ENCODE measurements around the gene TAOK3. TPM values are rescaled to one million over a fixed set of nuclear protein-coding genes. Genes with fewer than 3 reads are reported as not detected.

TAOK3 gene
- polyA plus RNA-seq, 1 experiment, result 18.3 TPM

GRCh38 chr12:118151755-118152154 is 221.0 kb downstream of the TAOK3 start:
- H3K36me3 ChIP-seq (ENCODE audit: control insufficient read depth, insufficient read depth, low read length), result peaks cover 2% of the 10 kb centered on the region; the same call in 1 of the 2 replicates
- no peak for DNase-seq (ENCODE audit: low read depth)
- ChIA-PET POLR2A (no interaction called here), CTCF (interaction anchor here (1.5 kb wide), 1 partner anchor 226 kb away, joined by 4 read pairs; no protein-coding TSS in a partner anchor)
- no peak for TF ChIP-seq CTCF (IDR thresholded peaks at IDR 0.05; ENCODE audit: insufficient read depth, low read depth, low read length)
- H3K4me3 ChIP-seq (ENCODE audit: low read depth, low read length), result no peak overlapping the region
- no peaks in the 10 kb centered on the region for H3K27me3 ChIP-seq (ENCODE audit: control insufficient read depth, insufficient read depth, low read length)

GRCh38 chr12:118150625-118151024 is 222.1 kb downstream of the TAOK3 start:
- no peak overlapping the region for H3K4me3 ChIP-seq (ENCODE audit: low read depth, low read length)
- POLR2A ChIA-PET, result no interaction called here
- CTCF ChIA-PET, result interaction anchor here (1.5 kb wide), 1 partner anchor 227 kb away, joined by 4 read pairs; no protein-coding TSS in a partner anchor

GRCh38 chr12:118148287-118148686 is 224.4 kb downstream of the TAOK3 start:
- ChIA-PET CTCF (interaction anchor here (0.8 to 1.5 kb wide), 2 partner anchors 12 to 14 kb away, joined by 3 read pairs; no protein-coding TSS in a partner anchor), POLR2A (no interaction called here)
- no peak for TF ChIP-seq CTCF (IDR thresholded peaks at IDR 0.05; ENCODE audit: insufficient read depth, low read depth, low read length)
- Histone ChIP-seq H3K27me3 (ENCODE audit: control insufficient read depth, insufficient read depth, low read length) (no peaks in the 10 kb centered on the region), H3K36me3 (ENCODE audit: control insufficient read depth, insufficient read depth, low read length) (peaks cover 5% of the 10 kb centered on the region; the same call in 1 of the 2 replicates), H3K4me3 (ENCODE audit: low read depth, low read length) (no peak overlapping the region)
- DNase-seq (ENCODE audit: low read depth), result no peak

More at GRCh38 chr12:118150625-118151024, 222.1 kb downstream of the TAOK3 start:
- no peak for DNase-seq (ENCODE audit: low read depth)
- Histone ChIP-seq H3K36me3 (ENCODE audit: control insufficient read depth, insufficient read depth, low read length) (peaks cover 4% of the 10 kb centered on the region; the same call in 1 of the 2 replicates), H3K27me3 (ENCODE audit: control insufficient read depth, insufficient read depth, low read length) (no peaks in the 10 kb centered on the region)
- TF ChIP-seq CTCF (IDR thresholded peaks at IDR 0.05; ENCODE audit: insufficient read depth, low read depth, low read length), result no peak

- Histone ChIP-seq H3K36me3 (ENCODE audit: control insufficient read depth, insufficient read depth, low read length) (peaks cover 8% of the 10 kb centered on the region; the same call in 1 of the 2 replicates), H3K4me3 (ENCODE audit: low read depth, low read length) (no peak overlapping the region), H3K27me3 (ENCODE audit: control insufficient read depth, insufficient read depth, low read length) (no peaks in the 10 kb centered on the region)
- POLR2A ChIA-PET, result no interaction called here
- no peak for DNase-seq (ENCODE audit: low read depth)
- TF ChIP-seq CTCF (IDR thresholded peaks at IDR 0.05; ENCODE audit: insufficient read depth, low read depth, low read length), result no peak
- CTCF ChIA-PET, result no interaction called here
Observed at GRCh38 chr12:118145798-118146156, 226.9 kb downstream of the TAOK3 start.

- Histone ChIP-seq H3K4me3 (ENCODE audit: low read depth, low read length) (no peak overlapping the region), H3K27me3 (ENCODE audit: control insufficient read depth, insufficient read depth, low read length) (no peaks in the 10 kb centered on the region), H3K36me3 (ENCODE audit: control insufficient read depth, insufficient read depth, low read length) (peaks cover 8% of the 10 kb centered on the region; the same call in 1 of the 2 replicates)
- CTCF ChIA-PET, result no interaction called here
- POLR2A ChIA-PET, result no interaction called here
- no peak for TF ChIP-seq CTCF (IDR thresholded peaks at IDR 0.05; ENCODE audit: insufficient read depth, low read depth, low read length)
- no peak for DNase-seq (ENCODE audit: low read depth)
Observed at GRCh38 chr12:118145113-118145797, 227.5 kb downstream of the TAOK3 start.

Data from BJ (cell line).